HUES48 (cell line): ENCODE measurements around the gene ULBP3.
"Not testable (repeated sequence)": the region's sequence is repeated elsewhere in the genome, so short reads cannot be mapped to it uniquely, and the experiment has no call there.

Source experiments
- H3K27ac ChIP-seq: one replicate; pipeline ENCODE4 v1.7.0; 2013; ENCODE audit warnings: low read depth, low read length, inconsistent platforms
- H3K27me3 ChIP-seq: 2 replicates; pipeline ENCODE4 v1.6.1; 2013; ENCODE audit warnings: mild to moderate bottlenecking, low read length; ENCODE audit not compliant: control insufficient read depth, insufficient read depth
- H3K36me3 ChIP-seq: 2 replicates; pipeline ENCODE4 v1.6.1; 2013; ENCODE audit warnings: low read length; ENCODE audit not compliant: control insufficient read depth, insufficient read depth
- H3K4me1 ChIP-seq: 2 replicates; pipeline ENCODE4 v1.6.1; 2013; ENCODE audit warnings: mild to moderate bottlenecking, low read length; ENCODE audit not compliant: control insufficient read depth, insufficient read depth
- H3K4me3 ChIP-seq: 2 replicates; pipeline ENCODE4 v1.5.1; 2013; ENCODE audit warnings: mild to moderate bottlenecking, low read depth, low read length
- H3K9ac ChIP-seq: 2 replicates; pipeline ENCODE4 v1.6.1; 2013; ENCODE audit warnings: mild to moderate bottlenecking, low read depth, low read length, moderate library complexity
- H3K9me3 ChIP-seq: 2 replicates; pipeline ENCODE4 v1.6.1; 2013; ENCODE audit warnings: low read length; ENCODE audit not compliant: control insufficient read depth, insufficient read depth

ULBP3 gene

DNA sequence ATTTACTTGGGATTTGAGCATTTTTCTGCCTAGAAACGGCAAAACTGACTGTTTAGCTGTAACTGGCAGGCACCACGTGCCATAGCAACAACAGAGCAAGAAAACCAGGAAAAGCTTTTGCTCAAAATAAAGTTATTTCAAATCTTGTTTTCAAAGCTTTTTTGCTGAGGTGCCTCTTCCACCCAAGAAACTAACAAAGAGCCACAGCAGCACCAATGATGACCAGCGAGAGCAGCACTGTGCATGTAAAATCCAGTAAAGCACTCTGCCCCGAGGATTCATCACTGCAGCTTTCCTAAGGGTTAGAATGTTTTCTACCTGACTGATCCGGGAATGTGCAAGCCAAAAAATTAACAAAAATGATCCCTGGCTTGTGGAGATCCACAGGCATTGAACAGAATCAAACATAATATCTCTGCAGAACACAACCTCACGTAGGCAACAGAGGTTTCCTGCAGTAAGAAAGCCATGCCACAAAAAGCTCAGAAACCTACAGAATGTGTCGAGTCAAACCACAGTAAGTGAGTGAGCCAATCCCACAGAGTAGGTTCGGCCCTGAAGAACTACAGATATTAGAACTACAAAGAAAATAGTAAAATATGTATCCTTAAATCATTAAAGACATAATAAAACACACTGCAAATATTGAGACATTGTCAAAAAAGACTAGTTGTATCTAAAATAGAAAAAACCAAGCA, 7.4 kb upstream of the ULBP3 start:
- Histone ChIP-seq H3K27ac (no peak overlapping the region), H3K4me1 (peaks cover 3% of the 10 kb centered on the region; the same call in 1 of the 2 replicates), H3K27me3 (no peaks in the 10 kb centered on the region), H3K9me3 (no peaks in the 10 kb centered on the region), H3K4me3 (no peak overlapping the region), H3K36me3 (no peaks in the 10 kb centered on the region), H3K9ac (no peak overlapping the region)

DNA sequence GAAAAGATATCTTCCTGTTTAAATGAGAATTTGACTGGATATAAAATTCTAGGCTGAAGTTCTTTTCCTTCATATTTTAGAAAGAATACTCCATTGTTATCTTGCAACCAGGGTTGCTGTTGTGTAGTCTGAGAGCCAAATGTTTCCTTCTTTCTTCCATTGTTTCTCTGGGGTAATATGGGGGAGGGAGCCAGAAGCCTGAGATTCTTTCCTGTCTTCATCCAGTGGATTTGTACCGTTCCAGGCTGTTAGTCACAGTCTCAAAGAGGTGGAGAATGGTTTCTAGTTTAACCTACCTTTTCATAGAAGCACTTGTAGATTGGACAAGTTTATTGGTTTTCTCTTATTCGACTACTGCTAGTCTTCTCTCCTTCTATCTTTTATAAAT, 6.1 kb upstream of the ULBP3 start:
- Histone ChIP-seq H3K9me3 (no peaks in the 10 kb centered on the region), H3K27me3 (peaks cover 2% of the 10 kb centered on the region), H3K4me1 (peaks cover 3% of the 10 kb centered on the region; the same call in 1 of the 2 replicates), H3K36me3 (no peaks in the 10 kb centered on the region), H3K27ac (no peak overlapping the region), H3K4me3 (no peak overlapping the region), H3K9ac (no peak overlapping the region)

DNA sequence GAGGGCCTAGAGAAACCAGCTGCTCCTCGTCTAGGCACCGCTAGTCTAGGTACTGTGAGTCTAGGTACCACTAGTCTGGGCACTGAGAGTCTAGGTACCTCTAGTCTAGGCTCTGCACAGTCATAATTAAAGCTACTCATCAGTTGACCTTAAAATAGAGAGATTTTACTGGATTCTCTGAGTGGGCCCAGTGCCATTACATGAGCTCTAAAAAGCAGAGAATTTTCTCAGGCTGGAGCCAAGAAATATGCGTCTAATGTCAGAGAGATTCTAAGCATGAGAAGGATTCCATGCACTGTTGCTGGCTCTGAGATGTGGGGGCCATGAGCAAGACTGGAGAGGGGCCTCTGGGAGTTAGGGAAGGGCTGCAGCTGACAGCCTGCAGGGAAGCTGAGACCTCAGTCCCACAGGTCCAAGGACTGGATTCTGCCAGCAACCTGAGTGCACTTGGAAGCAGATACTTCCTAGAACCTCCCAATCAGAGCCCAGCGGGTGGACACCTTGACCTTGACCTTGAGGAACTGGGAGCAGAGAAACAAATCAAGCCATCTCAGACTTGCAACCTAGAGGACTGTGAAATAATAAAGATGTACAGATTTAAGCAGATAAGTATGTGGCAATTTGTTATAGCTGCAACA, 5.6 kb upstream of the ULBP3 start:
- not testable (repeated sequence) for H3K27ac ChIP-seq, H3K4me1 ChIP-seq, H3K36me3 ChIP-seq, H3K9ac ChIP-seq, H3K27me3 ChIP-seq, H3K9me3 ChIP-seq, H3K4me3 ChIP-seq

DNA sequence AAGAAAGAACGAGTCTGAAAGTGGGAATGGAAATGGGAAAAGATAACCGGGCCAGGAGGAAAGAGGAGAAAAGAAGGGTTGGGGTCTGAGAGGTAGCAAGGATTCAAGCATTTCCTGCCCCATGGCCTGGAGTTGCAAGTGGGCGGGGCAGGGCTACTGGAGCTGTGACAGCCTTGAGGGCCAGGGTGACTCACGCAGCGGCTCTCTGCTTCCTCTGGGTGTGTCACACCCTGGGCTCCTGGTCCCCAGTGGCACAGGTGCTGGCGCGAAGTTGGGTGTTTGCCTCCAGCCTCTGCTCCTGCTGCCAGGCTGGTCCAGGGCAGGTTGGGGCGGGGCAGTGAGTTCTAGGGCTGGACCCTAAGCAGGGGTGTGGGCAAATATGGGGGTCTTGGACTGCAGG, 3.3 kb upstream of the ULBP3 start:
- Histone ChIP-seq H3K9me3 (no peaks in the 10 kb centered on the region), H3K4me3 (no peak overlapping the region), H3K36me3 (no peaks in the 10 kb centered on the region), H3K9ac (no peak overlapping the region), H3K27me3 (peaks cover 24% of the 10 kb centered on the region), H3K4me1 (no peaks in the 10 kb centered on the region), H3K27ac (no peak overlapping the region)

DNA sequence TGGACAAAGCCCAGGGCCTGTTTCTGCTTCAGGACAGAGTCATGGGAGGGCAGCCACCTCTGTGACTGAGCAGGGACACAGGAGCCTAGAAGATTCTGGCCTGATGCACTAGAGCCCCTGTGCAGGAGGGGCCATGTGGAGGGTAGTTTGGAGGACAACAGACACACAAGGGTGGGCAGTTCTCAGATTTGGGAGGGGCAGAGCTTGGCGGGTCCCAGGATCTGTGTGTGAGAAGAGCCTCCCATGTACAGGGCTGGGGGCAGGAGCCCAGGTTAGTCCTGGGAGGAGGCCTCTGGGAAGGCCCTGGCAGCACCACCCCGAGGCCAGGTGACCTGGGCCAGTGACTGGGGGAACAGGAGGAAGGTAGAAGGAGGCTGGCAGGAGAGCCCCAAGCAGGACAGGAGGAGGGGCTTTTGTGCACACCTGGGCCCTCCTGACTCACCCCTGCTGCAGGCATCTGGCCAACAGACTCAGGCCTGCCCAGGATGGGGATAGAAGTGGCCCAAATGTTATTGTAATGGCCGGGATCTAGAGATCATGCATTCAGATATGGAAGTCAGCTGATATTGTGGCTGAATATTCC, 1.4 kb upstream of the ULBP3 start:
- H3K4me3 ChIP-seq = no peak overlapping the region
- no peak overlapping the region for H3K27ac ChIP-seq
- no peak overlapping the region for H3K9ac ChIP-seq

DNA sequence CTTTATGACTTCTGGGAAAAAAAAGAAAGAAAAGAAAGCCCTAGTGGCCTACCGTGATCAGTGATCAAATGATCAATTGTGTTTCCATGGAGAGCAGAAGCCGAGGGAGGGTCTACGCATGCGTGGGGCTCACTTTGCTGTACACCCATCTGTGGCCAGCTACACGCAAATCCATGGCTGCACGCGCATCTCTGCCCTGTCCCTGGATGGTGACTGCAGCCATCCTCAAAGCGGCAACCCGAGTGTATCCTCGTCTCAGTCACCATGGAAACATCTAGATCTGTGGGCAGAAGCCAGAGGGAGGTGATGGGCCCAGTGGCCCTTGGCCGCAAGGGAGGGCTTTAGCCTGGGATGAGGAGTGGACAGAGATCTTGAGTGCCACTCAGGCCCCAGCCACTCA, 785 bp upstream of the ULBP3 start:
- no peak overlapping the region for H3K9ac ChIP-seq
- no peaks in the 10 kb centered on the region for H3K4me1 ChIP-seq
- peaks cover 28% of the 10 kb centered on the region for H3K27me3 ChIP-seq
- no peaks in the 10 kb centered on the region for H3K9me3 ChIP-seq
- peak overlapping the region; percentile 67 for H3K4me3 ChIP-seq
- H3K36me3 ChIP-seq = no peaks in the 10 kb centered on the region
- no peak overlapping the region for H3K27ac ChIP-seq

More for the DNA sequence above, 1.4 kb upstream of the ULBP3 start:
- Histone ChIP-seq H3K9me3 (no peaks in the 10 kb centered on the region), H3K36me3 (no peaks in the 10 kb centered on the region), H3K4me1 (no peaks in the 10 kb centered on the region), H3K27me3 (peaks cover 28% of the 10 kb centered on the region)

DNA sequence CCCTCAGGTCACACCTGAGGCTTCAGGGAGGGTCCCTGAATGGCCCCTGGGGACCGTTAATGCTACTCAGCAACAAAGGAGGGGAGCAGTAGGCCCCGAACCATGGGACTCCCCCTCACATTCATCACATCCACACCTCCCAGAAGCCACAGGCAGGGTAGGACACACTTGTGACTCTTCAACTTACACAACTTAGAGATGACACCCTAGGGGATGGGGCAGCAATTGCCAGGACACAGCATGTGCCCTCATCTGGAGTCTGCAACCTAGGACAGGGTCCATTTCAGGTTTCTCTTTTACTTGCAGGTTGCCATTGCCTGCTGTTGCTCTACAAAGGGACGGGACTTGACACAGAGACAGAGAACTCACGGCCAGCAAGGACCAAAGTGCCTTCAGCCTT, 770 bp downstream of the ULBP3 start:
- no peaks in the 10 kb centered on the region for H3K36me3 ChIP-seq
- H3K27ac ChIP-seq = no peak overlapping the region
- peaks cover 28% of the 10 kb centered on the region for H3K27me3 ChIP-seq
- H3K4me3 ChIP-seq = peak overlapping the region; percentile 67
- no peaks in the 10 kb centered on the region for H3K4me1 ChIP-seq
- H3K9me3 ChIP-seq = no peaks in the 10 kb centered on the region
- H3K9ac ChIP-seq = no peak overlapping the region

DNA sequence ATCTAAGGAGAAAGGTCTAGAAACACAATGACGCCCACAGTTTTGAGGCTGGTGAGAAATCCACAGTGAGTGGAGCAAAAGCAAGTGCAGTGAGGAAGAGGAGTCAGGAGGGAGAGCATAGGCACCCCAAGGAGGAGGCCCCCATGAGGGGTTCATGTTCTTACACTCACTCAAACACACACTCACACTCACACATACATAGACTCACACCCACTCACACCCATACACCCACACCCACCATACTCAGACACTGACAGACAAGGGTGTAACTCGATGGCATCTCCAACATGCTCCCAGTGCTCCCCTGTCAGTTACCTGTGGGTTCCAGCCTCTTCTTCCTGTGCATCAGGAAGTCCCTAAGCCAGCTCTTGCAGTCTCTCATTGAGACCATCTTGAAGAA, 3.8 kb downstream of the ULBP3 start:
- H3K4me1 ChIP-seq = no peaks in the 10 kb centered on the region
- H3K27ac ChIP-seq = no peak overlapping the region
- no peak overlapping the region for H3K9ac ChIP-seq
- peaks cover 26% of the 10 kb centered on the region for H3K27me3 ChIP-seq
- no peak overlapping the region for H3K4me3 ChIP-seq
- no peaks in the 10 kb centered on the region for H3K9me3 ChIP-seq
- H3K36me3 ChIP-seq = no peaks in the 10 kb centered on the region

DNA sequence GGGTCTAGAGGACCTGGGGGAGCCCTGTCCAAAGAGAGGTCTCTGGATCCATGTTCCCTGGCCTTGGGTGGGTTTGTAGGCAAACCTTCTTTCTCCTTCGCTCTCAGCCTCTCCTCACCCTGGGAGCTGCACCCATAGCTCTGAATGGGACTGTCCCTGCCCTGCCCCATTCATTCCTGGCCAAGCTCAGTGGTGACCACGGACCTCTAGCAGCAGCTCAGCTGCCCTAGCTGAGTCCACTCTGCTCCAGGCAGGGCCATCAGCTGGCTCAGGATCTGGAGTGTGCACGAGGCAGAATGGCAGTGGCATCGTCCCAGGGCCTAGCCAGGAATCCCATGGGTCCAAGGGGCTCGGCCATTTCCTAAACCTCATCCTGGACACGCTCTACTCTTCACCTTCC, 5.3 kb downstream of the ULBP3 start:
- Histone ChIP-seq H3K36me3 (no peaks in the 10 kb centered on the region), H3K4me3 (no peak overlapping the region), H3K9ac (no peak overlapping the region), H3K4me1 (no peaks in the 10 kb centered on the region), H3K27me3 (peaks cover 18% of the 10 kb centered on the region), H3K9me3 (no peaks in the 10 kb centered on the region), H3K27ac (no peak overlapping the region)

DNA sequence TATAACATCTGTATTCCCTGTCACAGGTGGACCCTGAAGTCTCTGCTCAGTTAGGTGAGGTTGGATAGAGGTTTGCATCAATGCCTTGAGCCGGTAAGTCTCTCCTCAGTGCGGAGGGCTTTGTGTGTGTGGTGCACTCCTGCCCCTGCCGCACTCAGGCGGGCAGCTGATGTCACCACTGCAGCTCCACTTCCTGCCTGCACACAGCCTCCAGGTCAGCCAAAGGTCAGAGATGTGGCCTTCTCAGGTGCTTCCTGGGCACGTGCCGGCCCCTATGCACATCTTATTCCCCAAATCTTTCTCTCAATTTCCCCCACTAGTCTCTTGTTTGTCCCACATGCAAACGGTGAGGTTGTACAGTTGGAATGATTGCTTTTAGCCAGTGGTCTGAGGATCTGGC, 8.9 kb downstream of the ULBP3 start:
- not testable (repeated sequence) for H3K9ac ChIP-seq, H3K4me1 ChIP-seq, H3K4me3 ChIP-seq, H3K36me3 ChIP-seq, H3K9me3 ChIP-seq, H3K27me3 ChIP-seq, H3K27ac ChIP-seq

DNA sequence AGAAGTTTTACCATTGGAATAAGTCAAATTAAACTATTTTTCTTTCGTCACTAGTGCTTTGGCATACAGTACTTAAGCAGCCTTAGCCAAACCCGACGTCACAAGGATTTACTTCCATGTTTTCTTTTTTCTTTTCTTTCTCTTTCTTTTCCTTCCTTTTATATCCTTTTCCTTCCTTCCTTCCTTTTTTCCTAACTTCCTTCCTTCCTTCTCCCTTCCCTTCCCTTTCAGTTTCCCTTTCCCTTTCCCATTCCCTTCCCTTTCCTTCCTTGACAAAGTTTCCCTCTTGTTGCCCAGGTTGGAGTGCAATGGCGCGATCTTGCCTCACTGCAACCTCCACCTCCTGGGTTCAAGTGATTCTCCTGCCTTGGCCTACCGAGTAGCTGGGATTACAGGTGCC, 9.9 kb downstream of the ULBP3 start:
- no peaks in the 10 kb centered on the region for H3K36me3 ChIP-seq
- H3K4me1 ChIP-seq = no peaks in the 10 kb centered on the region
- H3K9ac ChIP-seq = no peak overlapping the region
- H3K27me3 ChIP-seq = peaks cover 5% of the 10 kb centered on the region; the same call in 1 of the 2 replicates
- H3K4me3 ChIP-seq = no peak overlapping the region
- H3K9me3 ChIP-seq = no peaks in the 10 kb centered on the region
- H3K27ac ChIP-seq = no peak overlapping the region
